ENCODE data around the gene MYD88. TPM values are rescaled to one million over a fixed set of nuclear protein-coding genes. Genes with fewer than 3 reads are reported as not detected.

The MYD88 gene
- polyA plus RNA-seq, 3 donors: 286 to 427 (median 398) TPM

GRCh38 chr3:38111201-38111600 is 27.3 kb upstream of the MYD88 start:
- Mint-ChIP-seq H3K9me3 (no peaks in the 10 kb centered on the region), H3K27me3 (ENCODE audit: low read depth in 3 of 3) (peaks cover 3 to 10% (median 8%) of the 10 kb centered on the region in 3 donors), H3K4me3 (no peak overlapping the region), H3K4me1 (peaks cover 46% of the 10 kb centered on the region), H3K27ac (peak overlapping the region in 1 of 7 donors; percentile 56), H3K36me3 (peaks cover 0 to 5% of the 10 kb centered on the region in 2 donors)
- Histone ChIP-seq H3K9ac (ENCODE audit: insufficient read depth, low read length, poor library complexity, severe bottlenecking) (no peak overlapping the region), H4K20me1 (ENCODE audit: insufficient read depth, low read length) (no peaks in the 10 kb centered on the region), H3K4me2 (replicated peaks; ENCODE audit: extremely low read depth, low read length, poor library complexity, severe bottlenecking) (no peak overlapping the region), H3K27ac (ENCODE audit: low read depth in 1 of 2, low read length in 2 of 2) (no peak overlapping the region), H3K9me3 (replicated peaks in 1 of 2; ENCODE audit: control insufficient read depth in 1 of 2, insufficient read depth in 1 of 2, low read length in 2 of 2) (no peaks in the 10 kb centered on the region), H3K4me1 (ENCODE audit: control insufficient read depth in 1 of 2, insufficient read depth in 2 of 2, low read length in 2 of 2) (peaks cover 35 to 44% of the 10 kb centered on the region in 2 donors), H3K36me3 (replicated peaks in 1 of 2; ENCODE audit: control insufficient read depth in 1 of 2, insufficient read depth in 2 of 2, low read length in 2 of 2) (no peaks in the 10 kb centered on the region), H3K27me3 (ENCODE audit: control insufficient read depth in 2 of 2, insufficient read depth in 2 of 2, low read length in 2 of 2) (no peaks in the 10 kb centered on the region), H3K79me2 (ENCODE audit: insufficient read depth, low read length) (no peaks in the 10 kb centered on the region), H3K4me3 (replicated peaks in 1 of 3; ENCODE audit: low read depth in 2 of 3, low read length in 3 of 3) (no peak overlapping the region), H2AFZ (ENCODE audit: insufficient read depth, low read depth, low read length, poor library complexity, severe bottlenecking) (no peak overlapping the region)
- intact Hi-C loops (cut with micrococcal nuclease): loop anchor here in 1 of 2 donors (10.0 kb wide), 1 partner anchor 136 kb away; no protein-coding TSS in a partner anchor
- WGBS (ENCODE audit: insufficient coverage): 100% methylated on average over 3 of the region's 4 CpGs
- TF ChIP-seq, protein P1, sequence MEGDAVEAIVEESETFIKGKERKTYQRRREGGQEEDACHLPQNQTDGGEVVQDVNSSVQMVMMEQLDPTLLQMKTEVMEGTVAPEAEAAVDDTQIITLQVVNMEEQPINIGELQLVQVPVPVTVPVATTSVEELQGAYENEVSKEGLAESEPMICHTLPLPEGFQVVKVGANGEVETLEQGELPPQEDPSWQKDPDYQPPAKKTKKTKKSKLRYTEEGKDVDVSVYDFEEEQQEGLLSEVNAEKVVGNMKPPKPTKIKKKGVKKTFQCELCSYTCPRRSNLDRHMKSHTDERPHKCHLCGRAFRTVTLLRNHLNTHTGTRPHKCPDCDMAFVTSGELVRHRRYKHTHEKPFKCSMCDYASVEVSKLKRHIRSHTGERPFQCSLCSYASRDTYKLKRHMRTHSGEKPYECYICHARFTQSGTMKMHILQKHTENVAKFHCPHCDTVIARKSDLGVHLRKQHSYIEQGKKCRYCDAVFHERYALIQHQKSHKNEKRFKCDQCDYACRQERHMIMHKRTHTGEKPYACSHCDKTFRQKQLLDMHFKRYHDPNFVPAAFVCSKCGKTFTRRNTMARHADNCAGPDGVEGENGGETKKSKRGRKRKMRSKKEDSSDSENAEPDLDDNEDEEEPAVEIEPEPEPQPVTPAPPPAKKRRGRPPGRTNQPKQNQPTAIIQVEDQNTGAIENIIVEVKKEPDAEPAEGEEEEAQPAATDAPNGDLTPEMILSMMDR (IDR thresholded peaks at IDR 0.05): no peak
- no peak for DNase-seq

DNA sequence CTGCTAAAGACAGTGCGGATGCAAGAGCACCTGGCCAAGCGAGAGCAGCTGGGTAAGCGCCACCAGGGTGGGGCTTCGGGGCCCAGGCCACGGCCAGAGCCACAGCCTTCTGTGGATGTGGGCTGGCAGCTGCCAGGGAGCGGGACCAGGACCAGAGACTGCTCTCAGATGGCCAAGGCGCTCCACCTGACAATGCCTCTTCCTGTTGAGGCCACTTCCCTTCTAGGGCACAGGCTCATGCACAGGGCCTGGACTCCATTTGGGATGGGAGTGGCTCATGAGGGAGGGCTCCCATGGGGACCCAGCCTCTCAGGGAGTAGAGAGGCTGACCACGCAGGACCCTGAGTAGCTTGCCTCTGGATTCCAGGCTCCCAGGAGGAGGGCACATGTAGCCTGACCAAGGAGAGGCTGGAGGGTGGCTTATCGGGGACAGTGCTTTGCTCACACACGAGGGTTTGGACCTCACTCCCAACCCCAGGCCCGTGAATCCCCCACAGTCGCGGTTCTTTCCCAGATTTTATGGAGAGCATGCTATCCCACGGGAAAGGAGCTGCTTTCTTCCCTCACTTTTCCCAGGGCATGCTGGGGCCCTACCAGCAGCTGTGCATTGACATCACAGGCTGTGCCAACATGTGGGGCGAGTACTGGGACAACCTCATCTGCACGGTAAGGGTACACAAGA is 26.6 kb upstream of the MYD88 start:
- no peak overlapping the region for H3K4me3 ChIP-seq (replicated peaks in 1 of 3; ENCODE audit: low read depth in 2 of 3, low read length in 3 of 3)
- H3K79me2 ChIP-seq (ENCODE audit: insufficient read depth, low read length): no peaks in the 10 kb centered on the region
- H3K27me3 ChIP-seq (ENCODE audit: control insufficient read depth in 2 of 2, insufficient read depth in 2 of 2, low read length in 2 of 2): no peaks in the 10 kb centered on the region
- intact Hi-C loops (cut with micrococcal nuclease): loop anchor here in 1 of 2 donors (10.0 kb wide), 1 partner anchor 137 kb away; no protein-coding TSS in a partner anchor
- Mint-ChIP-seq H3K9me3 (no peaks in the 10 kb centered on the region), H3K4me1 (peaks cover 43% of the 10 kb centered on the region), H3K27ac (no peak overlapping the region), H3K4me3 (no peak overlapping the region), H3K36me3 (peaks cover 0 to 5% of the 10 kb centered on the region in 2 donors), H3K27me3 (ENCODE audit: low read depth in 3 of 3) (peaks cover 3 to 10% (median 9%) of the 10 kb centered on the region in 3 donors)
- no peaks in the 10 kb centered on the region for H3K36me3 ChIP-seq (replicated peaks in 1 of 2; ENCODE audit: control insufficient read depth in 1 of 2, insufficient read depth in 2 of 2, low read length in 2 of 2)
- H3K9me3 ChIP-seq (replicated peaks in 1 of 2; ENCODE audit: control insufficient read depth in 1 of 2, insufficient read depth in 1 of 2, low read length in 2 of 2): no peaks in the 10 kb centered on the region
- H3K27ac ChIP-seq (ENCODE audit: low read depth in 1 of 2, low read length in 2 of 2): no peak overlapping the region
- peaks cover 4% of the 10 kb centered on the region for H4K20me1 ChIP-seq (ENCODE audit: insufficient read depth, low read length)
- no peak overlapping the region for H3K9ac ChIP-seq (ENCODE audit: insufficient read depth, low read length, poor library complexity, severe bottlenecking)
- no peak overlapping the region for H2AFZ ChIP-seq (ENCODE audit: insufficient read depth, low read depth, low read length, poor library complexity, severe bottlenecking)
- WGBS (ENCODE audit: insufficient coverage): 77% methylated on average over 14 of the region's 16 CpGs
- TF ChIP-seq, protein P1 (IDR thresholded peaks at IDR 0.05): no peak
- peaks cover 32 to 37% of the 10 kb centered on the region in 2 donors for H3K4me1 ChIP-seq (ENCODE audit: control insufficient read depth in 1 of 2, insufficient read depth in 2 of 2, low read length in 2 of 2)
- no peak for DNase-seq
- H3K4me2 ChIP-seq (replicated peaks; ENCODE audit: extremely low read depth, low read length, poor library complexity, severe bottlenecking): no peak overlapping the region

All from CD14-positive monocyte (primary cell).